A204.1 (cell line): ENCODE results near the gene TCF7L2.

Source experiments
- FAIRE-seq: peaks from 2 replicates; lab custom pipeline; 2012; peaks lifted over from hg19 to GRCh38; lab: Jason Lieb, UNC

TCF7L2 gene

DNA sequence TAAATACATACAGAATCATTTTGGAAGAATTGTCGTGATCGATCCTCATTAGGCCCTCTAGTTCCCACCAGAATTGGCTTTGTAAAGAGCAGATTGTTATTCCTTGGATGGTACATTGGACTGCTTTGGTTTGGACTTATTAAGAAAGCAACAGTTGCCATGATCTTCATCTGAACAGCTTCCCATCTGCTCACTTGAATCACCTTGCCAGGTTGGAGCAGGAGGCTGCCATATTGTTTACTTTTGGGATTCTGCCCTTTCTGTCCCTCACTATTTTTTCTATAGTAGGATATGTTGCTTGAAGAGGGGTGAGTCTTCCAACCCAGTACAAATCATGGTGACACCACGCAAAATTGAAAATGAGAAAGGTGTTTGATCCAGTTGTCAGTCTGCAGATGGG lies 199.6 kb downstream of the TCF7L2 start:
- FAIRE-seq, result no peak

DNA sequence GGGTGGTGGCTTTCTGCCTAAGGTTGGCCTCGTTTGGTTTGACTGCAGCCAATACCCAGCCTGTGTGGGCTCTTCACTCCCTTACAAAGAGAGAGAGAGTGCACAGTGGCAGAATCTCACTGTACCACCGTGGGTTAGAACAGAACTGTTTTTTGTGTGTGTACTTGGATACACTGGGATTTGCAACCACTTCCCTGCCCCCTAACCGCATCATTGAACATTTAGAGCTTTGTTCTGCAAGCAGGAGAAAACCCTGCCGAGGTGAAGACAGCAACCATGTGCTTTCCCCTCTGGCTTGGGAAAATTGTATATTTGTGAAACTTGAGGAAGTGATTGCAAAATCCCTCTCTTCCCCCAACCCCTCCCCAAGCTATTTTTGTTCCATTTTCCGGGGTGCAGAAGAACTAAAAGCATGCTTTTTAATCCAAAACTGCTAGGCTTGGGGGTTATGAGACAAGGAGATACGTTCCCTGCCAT lies 201.2 kb downstream of the TCF7L2 start:
- no peak for FAIRE-seq

DNA sequence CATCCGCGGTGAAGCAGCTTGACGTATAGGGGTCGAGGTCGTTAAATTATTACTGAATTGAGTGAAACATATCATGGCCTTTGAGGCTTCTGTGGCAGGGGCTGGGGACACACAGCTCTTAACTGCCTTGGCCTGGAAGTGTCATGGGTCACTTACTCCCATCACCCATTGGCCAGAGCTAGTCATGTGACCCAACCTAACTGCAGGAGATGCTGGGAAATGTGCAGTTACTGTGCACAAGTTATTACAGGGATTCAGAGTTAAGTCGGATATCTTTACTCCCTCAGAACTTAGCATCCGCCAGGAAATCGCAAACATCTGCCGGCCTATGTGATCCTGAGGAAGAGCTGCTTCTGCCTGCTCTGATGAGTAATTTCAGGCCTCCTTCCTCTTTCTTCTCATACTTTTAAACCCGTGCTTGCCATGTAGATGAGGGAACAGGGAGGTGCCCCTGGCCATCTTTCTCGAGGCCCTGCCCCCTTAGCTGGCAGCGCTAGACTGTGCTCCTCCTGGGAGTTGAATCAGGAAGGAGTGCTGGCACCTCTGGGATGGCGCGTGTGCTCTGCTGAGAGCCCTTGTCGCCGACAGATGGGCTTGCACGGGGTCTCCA lies 203.6 kb downstream of the TCF7L2 start:
- FAIRE-seq, result no peak

DNA sequence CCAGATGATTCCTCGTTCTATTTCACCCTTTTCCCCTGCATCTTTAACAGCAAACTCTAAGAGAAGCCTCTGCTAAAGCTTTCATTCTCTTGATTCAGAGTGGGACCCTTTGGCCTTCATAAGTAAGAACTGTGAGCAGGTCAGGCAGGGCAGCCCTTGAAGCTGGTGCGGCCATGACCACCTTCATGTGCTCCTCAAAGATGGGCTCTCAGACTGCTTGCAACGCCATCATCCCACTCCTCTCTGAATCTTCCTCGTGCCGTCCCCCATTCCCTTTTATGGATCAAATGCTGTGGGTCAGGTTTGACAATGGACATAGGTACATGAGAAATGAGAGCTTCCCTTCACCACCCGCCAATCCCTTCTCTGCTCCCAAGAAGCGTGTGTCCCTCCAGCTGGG lies 207.4 kb downstream of the TCF7L2 start:
- FAIRE-seq, result no peak

DNA sequence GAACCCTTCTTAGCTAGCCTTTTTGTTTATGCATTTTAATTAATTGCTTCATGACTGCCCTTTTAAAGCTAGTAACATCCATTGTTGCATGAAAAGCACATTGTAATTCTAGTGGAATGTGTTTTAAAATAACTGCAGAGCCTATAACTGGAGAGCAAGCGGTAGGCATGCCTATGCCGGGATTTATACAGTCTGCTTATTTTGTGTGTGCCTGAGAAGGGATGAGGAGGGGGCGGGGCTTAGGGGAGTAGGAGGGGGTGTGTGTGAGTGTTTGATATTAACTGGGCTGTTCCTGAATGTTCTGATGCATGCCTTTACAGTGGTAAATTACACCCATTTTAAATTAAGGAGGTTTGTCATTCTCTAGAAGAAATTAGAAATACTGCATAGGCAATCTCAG lies 208.1 kb downstream of the TCF7L2 start:
- no peak for FAIRE-seq

DNA sequence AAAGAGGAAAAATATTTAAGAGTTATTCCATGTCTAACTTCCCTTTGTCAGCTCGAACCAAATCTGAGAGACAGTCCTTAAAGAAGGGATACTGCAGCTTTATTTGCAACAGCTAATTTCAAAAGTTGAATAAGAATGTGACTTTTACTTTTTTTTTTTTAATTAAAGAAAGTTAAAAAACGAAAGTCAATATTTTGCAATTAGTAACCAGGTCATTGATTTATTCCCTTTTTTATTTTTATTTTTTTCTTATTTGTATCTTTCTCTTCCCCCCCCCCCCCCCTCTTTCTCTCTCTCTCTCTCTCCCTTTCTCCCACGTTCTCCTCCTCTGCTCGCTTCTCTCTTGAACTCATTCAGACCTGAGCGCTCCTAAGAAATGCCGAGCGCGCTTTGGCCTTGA lies 209.5 kb downstream of the TCF7L2 start:
- FAIRE-seq, result no peak

DNA sequence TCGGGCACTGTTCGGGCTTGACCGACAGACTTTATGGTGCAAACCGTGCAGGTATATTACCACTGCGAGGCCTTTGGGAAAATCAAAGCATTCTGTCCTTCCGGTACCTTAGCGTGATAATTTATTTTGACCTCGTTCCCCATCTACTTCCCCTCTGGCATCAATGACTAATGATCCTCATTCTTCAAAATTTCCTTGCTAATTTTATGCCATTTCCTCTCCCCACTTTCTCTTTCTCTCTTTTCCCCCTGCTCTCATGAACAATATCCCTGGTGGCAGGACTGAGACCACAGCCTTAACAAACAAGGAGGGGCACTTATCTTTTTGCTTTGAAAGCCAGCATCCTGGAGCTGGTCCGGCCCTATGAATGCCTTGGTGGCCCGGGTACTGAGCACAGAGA lies 210.6 kb downstream of the TCF7L2 start:
- no peak for FAIRE-seq

DNA sequence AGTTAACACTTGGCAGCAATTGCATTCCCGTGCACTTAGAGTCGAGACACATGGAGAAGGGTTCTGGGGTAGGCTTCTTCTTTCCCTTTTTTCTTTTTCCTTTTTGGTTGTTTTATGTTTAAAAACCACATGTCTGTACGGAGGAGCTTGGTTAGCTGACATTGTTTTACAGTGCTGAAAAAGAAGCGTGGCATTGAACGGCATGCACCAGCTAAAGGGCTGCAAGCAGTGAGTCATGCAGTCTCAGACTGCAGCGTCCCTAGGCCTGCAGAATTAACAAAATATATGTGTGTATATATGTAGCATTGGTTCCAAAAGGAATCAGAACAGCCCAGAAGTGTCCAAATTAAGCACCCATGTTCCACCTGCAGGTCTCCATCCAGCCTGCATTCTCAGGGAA lies 211.0 kb downstream of the TCF7L2 start:
- FAIRE-seq, result no peak

DNA sequence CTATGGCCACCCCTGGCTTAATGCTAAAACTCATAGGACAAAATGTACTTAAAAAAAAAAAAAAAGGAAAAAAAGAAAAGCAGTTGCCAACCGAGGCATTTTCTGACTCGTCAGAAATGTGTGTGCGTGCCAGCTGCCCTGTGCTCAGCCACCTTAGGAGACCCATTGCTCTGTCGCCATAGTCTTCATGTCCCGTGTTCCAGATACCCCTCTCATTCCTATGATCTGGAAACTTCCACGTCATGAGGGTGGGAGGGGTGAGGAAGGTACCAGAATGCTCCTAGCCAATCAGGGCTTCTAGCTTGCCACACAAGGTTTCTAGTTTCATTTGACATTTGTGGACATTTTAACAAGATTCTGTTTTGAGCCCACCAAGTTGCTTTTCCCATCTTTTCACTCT lies 212.9 kb downstream of the TCF7L2 start:
- no peak for FAIRE-seq

DNA sequence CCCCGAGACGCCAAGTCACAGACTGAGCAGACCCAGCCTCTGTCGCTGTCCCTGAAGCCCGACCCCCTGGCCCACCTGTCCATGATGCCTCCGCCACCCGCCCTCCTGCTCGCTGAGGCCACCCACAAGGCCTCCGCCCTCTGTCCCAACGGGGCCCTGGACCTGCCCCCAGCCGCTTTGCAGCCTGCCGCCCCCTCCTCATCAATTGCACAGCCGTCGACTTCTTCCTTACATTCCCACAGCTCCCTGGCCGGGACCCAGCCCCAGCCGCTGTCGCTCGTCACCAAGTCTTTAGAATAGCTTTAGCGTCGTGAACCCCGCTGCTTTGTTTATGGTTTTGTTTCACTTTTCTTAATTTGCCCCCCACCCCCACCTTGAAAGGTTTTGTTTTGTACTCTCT lies 215.6 kb downstream of the TCF7L2 start:
- no peak for FAIRE-seq

DNA sequence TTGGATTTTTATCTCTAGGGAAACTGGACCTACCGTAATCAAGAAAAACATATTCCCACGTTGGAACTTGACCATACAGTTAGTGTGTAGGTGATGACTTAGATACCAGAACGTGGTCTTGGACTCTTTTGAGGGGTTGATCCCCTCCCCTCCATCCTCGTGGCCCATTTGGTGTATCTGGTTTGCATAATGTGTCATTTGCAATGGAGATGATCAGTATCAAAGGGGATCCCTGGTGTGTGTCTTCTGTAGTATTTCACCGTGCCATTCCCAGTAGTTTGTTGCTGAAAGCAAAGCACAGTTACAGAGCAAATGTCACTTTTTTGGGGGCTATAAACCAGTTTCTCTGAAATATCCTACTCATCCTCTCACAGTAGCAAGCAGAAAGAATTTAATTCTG lies 217.7 kb downstream of the TCF7L2 start:
- FAIRE-seq, result no peak

DNA sequence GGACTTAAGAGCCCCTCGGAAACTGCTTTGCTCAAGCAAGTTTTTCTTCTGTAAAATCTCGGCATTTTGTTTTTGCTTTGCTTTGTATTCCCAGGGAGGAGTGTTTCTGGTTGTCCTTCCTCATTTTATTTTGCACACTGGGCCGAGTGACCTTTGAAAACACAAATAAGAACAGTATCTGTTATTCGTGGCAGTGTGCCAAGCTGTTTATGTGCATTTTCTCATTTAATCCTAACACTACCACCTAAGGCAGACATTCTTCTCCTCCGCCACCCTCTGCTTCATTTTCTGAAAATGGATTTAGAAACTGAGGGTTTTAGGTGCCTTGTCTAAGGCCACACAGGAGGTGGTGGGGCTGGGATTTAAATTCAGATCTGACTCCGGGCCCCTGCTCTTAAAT lies 218.5 kb downstream of the TCF7L2 start:
- FAIRE-seq, result no peak

DNA sequence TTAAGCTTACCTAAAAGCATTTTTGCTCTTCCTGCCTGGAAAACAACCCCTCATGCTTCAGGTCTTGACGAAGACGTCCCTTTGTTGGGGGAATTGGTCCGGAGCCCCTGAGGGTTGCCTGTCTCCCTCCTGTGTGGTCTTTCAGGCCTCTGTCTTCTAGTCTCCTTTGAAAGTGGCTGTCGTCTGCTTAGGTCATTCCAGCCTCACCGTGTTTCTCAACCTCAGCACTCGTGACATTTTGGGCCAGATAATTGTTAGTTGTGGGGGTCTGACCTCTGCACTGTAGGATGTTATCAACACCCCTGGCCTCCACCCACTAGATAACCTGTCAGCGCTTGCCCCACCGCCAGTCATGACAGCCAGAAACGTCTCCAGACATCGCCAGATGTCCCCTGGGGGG lies 219.1 kb downstream of the TCF7L2 start:
- FAIRE-seq, result no peak

DNA sequence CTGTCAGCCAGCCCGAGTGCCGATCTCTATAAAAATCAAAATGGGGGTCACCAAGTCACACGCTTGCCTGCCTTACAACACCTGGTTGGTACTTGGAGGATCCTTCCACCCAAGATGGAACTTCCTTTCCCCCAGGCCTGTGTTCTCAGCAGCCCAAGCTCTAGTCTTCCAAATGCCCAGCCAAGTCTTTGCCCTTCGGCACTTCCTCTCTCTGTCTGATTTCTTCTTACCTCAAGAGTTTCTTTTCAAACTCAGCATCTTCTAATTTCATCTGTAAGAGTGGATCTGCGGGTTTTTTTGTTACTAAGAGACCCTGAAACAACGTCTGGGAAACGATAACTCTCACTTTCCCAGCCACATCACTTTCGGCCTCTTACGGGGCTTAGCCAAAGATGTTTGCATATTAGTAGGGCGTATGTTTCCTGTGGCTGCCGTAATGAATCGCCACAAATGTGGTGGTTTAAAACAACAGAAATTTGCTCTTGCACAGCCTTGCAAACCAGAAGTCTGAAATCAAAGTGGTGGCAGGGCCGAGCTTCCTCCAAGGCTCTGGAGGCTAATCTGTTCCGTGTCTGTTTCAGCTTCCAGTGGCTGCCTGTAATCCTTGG lies 219.9 kb downstream of the TCF7L2 start:
- no peak for FAIRE-seq

DNA sequence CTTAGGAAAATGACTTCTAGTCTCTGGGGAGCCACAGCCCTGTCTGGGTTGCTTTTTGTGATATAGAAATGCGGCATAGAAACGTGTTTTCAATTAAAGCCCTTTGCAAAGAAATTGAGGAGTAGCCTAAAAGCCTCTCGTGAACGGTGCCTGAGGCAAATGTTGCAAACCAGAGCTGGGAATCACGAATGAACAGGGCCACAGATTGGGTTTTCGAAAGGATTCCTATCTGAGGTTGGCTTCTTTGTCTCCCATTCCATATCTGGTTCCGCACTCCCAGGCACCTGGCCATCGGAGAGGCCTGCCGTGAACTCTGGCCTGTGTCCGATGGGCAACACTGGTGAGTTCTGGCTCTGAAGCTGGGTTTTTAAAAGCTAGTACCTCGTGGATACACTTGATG lies 221.6 kb downstream of the TCF7L2 start:
- FAIRE-seq, result no peak

DNA sequence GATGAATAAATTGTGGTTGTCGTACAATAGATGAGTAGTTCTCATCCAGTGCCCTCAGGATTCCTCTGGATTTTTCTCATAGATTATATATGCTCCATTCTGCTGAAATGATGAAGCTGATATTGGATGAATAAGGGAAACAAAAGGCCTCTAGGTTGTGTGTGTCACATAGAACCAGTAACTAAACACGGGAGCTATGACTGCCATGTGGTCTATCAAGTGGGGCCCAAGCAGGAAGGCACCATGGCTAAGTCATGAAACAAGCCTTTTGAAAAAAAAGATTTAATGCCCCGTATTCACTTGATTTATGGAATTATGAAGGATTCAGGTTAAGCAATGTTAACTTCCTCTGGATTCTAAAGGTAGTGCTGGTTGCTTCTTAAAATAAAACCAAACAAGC lies 225.1 kb downstream of the TCF7L2 start:
- no peak for FAIRE-seq

DNA sequence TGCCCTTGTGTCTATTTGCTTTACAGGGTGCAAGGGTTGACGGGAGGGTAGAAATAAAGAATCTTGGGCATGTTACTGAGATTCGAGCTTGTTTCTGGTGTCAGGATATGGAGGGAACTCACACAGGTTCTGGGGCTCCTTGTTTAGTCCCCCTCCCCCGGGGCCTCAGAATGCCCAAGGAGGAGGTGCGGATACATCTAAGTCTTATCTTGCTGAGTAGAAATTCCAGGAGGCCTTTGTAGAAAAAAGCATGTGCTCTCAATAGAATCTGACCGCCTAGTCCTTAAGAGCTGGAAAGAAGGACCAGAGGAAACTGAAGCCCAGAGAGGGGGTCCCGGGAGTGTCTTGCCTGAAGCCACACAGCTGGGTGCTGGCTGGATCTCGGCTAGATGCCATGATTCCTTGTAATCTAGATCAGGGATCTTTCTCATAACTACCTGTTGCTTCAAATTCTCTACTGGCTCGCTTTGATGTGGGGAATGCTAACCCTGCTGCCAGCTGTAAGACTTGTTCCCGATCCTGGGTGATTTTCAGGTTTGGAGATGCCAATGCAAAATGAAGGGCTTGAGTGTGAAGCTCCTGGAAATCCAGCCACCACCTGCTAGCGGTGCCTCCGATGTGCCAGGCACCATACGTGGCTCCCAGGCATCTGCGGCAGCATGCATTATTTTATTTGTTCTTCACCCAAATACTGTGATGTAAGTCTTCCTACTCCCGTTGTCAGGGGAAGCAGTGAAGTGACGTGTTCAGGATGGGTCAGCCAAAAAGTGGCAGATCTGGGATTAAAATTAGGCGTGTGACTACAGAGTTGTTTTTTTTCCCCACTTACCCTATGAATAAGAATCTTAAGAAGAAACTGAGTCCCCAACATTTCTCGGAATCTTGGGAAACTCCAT lies 226.0 kb downstream of the TCF7L2 start:
- no peak for FAIRE-seq

DNA sequence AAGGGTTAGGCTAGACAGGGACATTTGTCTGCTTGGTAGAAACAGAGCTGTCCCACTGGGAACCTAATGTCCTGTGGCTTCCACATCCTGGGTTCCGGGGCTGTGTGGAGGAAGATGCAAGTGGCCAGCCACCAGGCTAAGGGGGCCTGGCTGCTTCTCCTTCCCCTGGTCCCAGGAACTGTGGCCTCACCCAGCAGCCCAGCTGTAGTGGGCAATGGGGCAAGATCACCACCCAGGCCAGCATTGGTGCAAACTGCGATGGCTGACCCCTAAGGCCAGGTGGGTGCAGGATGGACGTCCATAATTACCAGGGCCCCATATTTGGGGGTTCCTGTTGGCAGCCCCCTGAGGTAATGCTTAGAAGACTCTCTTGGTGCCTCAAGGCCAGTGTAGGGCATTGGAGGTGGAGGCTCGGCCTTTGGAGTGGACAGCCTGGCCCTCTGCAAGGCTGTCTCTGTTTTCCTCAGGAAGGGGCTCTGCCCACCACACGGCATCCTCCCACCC lies 226.7 kb downstream of the TCF7L2 start:
- no peak for FAIRE-seq

DNA sequence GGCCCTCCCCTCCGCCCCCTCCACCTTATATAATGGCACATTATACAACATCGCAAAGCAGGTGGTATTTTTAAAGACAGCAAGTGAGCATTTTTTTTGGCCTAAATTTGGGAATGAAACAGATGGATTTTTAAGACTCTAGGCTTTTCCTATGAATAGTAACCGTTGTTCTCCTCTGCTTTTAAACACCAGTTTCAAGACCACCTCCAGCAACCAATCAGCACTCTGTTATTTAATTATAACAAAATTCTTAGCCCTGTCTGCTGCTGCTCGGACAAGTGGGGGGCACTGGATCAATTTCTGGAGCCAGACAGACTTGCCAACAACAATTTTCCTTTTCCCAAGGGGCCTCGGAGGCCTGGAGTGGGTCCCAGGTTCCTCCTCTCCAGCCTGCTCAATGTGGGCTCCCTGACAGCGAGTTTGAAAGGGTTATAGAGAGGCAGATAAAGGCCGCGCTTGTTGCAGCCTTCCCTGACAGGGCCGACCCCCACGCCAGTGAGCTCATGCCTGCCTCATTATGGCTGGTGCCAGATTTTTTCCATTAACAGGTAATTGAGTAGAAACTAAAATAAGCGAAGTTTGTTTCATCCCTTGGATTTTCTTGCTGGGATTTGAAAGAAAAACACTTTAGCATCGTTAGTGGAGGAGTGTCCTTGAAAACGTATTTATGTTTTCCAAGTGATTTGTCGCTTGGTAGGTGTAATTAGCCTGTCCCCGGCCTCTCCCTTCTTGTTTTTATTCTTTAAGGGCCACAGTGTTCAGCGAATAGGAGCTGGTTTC lies 227.3 kb downstream of the TCF7L2 start:
- FAIRE-seq, result no peak

DNA sequence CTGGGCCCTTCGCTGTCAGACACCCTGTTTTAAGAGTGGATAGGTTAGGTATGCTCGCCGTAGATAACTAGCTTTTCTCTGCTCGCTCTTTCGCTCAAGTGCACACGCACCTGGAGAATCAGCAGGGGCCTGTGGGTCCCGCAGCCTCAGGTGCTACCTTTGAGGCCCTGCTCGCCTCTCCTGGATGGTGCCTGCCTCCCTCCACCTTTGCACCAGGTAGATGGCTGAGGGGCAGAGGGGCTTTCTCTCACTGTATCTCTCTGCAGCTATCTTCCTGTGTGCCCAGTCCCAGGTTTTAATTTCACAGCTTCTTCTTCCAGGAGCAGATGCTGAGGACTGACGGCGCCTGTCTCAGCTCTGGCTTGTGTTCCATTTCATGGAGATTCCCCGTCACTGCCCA lies 227.9 kb downstream of the TCF7L2 start:
- no peak for FAIRE-seq

DNA sequence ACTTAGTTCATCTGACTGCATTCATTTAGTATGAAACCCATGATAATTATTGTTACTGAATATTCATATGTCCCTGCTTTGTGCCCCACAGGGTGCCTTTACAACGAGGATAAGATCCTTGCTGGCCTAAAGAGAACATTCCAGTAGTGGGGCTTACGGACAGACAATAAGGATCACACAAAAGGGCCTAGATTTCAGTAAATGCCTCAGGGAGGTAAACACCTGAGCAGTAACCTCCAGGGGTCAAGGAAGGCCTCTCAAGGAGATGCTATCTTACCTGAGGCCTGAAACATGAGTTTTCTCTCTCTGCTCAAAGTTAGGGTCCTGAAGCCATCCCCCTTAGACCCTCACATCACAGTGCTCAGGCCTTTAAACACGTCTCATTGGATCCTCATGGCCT lies 228.7 kb downstream of the TCF7L2 start:
- FAIRE-seq, result no peak

DNA sequence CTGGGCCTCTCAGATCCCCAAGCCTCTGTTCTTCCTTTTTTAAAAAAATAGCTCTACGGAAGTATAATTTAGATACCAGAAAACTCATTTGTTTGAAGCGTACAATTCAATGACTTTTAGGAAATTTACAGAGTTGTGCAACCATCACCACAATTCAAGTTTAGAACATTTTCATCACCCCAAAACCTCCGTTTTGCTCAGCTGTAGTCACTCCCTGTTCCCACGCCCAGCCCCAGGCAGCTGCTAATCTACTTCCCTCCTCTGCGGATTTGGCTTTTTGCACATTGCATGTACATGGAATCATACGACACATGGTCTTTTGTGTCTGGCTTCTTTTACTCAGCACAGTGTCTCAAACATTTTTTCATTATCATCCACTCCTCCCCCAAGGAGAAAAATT lies 229.2 kb downstream of the TCF7L2 start:
- no peak for FAIRE-seq

DNA sequence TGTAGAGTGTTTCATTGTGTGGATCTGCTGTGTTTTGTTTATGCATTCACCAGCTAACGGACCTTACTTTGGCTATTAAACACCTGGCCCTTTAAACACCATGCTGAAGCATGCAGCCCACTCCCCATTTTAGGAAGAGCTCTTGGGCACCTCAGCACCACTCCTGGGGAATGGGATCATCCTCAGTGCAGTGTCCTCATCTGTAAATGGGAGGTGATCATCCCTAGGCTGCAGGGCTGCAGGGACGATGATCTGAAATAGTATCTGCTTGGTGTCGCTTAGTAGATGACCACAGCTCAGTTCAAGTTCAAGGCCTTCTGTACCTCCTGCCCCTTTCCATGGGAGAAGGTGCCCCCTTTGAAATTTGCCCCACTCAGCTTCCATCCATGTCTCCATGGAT lies 229.9 kb downstream of the TCF7L2 start:
- no peak for FAIRE-seq
